Pulmonary artery endothelial cell (primary cell): ENCODE data around the gene CMSS1. TPM values are rescaled to one million over a fixed set of nuclear protein-coding genes. Genes with fewer than 3 reads are reported as not detected.

Experiments
- DNase-seq: peaks from one replicate; pipeline ENCODE4 v3.0.0-alpha.2; 2011; ENCODE audit warnings: low read depth, low spot score
- total RNA-seq: library from RNA; depleted of rRNA; stranded (reverse); fragments of >200 nt; gene quantifications from 2 replicates; pipeline ENCODE4 v1.2.3, GENCODE V29; 2014

The CMSS1 gene
- total RNA-seq, 1 donor from 2014 or later, result 15.0 TPM

DNA sequence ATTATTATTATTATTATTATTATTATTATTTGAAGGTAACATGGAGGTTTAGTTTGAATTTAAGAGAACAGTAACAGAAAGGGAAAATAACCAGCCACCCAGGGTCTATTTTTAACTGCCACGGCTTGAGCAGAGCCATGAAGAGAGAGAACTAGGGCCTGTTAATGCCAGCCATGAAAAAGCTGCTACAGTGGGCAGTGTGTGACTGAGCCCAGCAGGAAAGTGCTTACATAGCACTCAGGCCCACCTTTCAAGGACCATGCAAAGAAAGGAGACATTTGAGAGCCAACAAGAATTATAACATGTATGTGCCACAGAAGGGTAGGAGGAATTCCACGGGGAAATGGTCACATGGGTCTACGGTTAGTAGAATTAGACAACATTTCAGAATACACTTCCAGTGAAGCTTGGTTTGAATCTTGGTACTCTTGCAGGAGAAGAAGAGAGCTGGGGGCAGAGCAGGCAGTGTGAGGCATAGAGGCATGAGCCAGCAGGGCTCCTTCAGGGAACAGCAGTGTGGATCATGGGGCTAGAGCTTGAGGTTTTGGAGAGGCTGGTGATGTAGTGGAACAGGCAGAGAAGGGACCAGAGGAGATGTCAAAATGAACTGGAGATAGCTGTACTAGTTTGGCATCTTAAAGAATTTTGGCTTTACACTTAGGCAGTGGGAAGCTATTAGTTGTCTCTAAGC is 140.7 kb downstream of the CMSS1 start:
- DNase-seq, result no peak

DNA sequence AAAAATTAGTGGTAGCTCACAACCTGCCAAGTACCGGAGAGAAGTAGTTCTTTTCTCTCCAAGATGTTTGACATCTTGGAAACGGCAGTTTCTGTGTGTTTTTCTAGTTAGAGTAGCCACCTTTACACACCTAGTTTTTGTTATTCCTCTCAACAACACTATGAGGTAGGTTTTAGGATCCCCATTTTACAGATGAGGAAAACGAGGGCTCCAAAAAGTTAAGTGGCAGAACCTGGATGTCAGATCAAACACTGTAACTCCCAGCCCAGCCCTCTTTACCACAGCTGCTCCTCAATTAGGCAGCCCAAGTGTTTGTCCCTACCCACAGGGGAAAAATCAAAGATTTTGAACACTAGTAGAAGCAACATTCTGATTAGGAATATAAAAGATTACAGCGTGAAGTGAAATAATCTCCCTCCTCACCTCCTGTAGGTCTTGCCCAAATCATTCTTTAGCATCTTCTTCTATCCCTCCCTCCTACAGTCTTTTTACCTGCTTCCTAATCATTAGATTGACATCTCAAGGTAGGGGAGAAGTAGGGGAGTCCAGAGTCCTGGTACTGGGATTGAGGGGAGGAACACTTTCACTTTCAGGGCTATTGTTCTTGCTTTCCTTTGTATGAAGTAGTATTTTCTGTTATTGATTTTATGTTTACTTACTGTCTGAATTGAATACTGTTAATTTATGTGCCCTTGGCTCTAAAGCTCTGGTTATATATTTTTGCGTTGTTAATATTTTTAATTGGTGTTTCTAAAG is 142.6 kb downstream of the CMSS1 start:
- DNase-seq, result no peak

DNA sequence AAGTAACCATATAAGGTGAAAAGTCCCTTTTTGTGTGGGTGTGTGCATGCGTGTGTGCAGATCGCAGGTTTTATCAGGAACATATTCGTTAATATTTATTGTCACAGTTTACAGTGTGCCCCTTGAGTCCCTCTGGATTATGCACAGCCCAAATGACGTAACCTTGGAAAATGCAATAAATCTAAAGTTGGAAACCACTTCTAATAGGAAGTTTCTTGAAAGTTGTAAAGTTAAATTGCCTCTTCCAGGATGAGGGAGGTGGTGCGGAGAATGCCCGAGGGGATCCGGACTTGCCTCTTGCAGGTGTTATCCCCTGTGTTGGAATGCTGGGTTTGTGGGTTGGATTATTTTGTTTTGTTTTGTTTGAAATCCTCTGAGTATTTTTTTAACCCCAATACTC is 143.3 kb downstream of the CMSS1 start:
- DNase-seq, result no peak

DNA sequence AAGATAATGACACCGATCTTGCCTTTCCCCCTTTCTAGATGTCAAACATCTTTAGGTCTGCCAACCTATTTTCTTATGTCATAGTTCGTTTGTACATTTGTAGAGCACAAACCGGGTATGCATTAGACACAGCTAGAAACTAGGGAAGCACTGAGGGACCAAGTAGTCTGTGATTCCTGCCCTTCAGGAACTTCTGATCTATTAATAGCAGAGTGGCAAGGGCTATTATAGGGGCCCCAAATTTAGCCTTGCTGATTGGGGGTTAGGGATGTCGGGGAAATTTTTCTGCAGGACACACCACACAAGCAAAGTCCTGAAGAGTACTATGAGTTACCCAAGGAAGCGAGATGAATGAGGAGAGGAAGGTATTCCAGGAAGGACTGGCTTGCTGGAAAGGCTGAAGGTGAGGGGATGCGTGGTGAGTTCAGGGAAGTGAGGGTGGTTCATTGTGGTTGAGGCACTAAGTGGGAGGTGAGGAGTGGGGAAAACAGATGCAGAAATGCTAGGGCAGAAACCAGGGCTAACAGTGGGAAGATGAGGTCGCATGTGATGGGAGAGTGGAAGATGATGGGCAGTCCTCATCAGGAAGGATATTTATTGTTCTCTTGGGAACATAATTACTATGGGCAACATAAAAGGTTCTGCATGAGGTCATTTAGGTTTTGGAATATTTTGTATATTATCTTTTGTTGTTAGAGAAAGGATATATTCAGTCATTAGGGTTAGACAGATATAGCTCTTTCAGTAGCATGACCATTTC is 144.3 kb downstream of the CMSS1 start:
- no peak for DNase-seq

DNA sequence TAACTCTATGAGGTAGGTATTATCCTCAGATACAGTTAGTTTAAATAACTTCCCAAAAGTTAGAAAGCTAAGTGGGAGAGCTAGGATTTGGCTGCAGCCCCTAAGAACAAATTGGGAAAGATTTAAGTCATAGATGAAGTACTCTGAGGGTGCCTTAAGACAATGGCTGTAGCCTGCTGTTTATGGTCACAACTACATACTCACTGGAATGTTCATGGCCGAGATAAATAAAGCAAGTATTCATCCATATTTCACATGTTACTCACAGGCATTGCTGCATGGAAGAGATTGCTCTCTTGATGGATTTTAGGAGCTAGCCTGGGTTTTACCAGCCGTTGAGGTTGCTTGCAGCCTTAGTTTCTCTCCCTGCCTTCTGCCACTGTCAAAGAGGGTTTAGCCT is 145.0 kb downstream of the CMSS1 start:
- DNase-seq, result no peak

DNA sequence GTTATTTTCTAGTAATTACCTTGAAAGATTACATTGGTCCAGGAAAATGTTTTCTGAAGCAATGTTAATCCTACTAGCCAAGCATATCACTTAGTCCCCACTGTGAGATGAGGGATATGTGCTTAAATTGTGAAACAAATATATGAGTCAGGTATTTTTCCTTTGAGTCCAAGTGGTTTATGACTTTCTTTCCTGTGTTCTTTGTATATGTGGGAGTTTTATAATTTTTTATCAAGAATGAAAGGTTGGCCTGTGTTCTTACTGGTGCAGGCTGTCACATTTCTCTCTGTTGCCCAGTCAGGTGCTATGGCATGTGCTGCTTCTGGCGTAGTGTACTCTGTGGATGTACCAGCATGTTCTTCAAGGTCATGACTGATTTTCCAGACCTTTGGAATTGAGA is 147.4 kb downstream of the CMSS1 start:
- DNase-seq, result peak; percentile 4

- no peak for DNase-seq
Measured at GRCh38 chr3:99965681-99966408, 148.2 kb downstream of the CMSS1 start.

GRCh38 chr3:99966662-99967416 is 149.2 kb downstream of the CMSS1 start:
- no peak for DNase-seq

DNA sequence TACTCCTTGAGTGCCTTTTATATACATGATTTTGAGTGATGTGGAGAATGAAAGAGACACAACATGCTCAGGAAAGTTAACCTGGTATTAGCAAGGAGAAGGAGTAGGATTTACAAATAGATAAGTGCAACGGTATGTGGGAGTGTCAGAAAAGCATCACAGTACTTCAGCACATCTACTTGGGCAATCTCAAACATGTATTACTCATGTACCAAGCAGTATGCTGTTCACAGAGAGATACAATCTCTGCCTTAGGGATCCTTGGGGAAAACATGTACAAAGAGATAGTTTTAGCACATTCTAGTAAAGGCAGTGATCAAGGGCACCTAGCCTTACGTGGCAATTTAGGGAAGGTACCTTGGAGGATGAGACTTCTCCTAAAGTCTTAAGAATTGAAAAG is 150.1 kb downstream of the CMSS1 start:
- DNase-seq, result no peak

- no peak for DNase-seq
Measured at GRCh38 chr3:99969136-99969535, 151.5 kb downstream of the CMSS1 start.

DNA sequence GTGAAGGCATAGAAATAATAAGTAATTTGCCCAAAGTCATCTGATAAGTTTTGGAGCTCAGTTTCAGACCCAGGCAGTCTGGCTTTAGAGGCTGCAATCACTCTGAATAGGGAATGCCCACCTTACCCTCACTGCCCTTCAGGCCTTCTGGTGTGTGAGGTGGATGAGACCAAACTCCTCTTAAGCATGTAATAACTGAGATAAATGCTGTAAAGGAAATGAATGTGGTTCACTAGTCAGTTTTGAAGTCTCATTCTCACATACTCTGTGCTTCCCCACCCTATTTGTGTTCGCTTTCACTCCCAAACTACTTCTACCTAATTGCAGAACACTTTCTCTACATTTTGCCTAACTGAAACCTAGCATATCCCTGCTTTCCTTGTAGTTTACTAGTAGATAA is 152.5 kb downstream of the CMSS1 start:
- no peak for DNase-seq

- DNase-seq, result no peak
Measured at GRCh38 chr3:99971761-99972160, 154.1 kb downstream of the CMSS1 start.

- DNase-seq, result no peak
Measured at GRCh38 chr3:99972380-99973104, 154.9 kb downstream of the CMSS1 start.

- DNase-seq, result no peak
Measured at GRCh38 chr3:99974989-99975388, 157.3 kb downstream of the CMSS1 start.

DNA sequence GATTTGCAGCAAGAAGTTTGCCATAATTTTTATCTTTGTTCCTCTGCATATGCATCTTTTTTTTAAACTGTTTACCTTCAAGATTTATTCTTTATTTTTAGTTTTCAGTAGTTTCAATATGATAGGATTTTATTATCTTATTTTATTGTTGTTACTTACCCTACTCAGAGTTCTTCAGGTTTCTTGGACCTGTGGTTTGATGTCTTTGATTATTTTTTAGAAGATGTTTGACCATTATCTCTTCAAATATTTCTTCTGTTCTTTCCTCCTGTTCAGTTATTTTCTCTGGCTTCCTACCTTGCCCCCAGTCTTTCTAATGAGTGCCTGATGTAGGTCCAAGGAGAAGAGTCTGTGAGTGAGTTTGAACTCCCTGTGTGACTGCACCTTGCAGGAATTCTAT is 158.9 kb downstream of the CMSS1 start:
- DNase-seq, result no peak

GRCh38 chr3:99978221-99978620 is 160.6 kb downstream of the CMSS1 start:
- no peak for DNase-seq

DNA sequence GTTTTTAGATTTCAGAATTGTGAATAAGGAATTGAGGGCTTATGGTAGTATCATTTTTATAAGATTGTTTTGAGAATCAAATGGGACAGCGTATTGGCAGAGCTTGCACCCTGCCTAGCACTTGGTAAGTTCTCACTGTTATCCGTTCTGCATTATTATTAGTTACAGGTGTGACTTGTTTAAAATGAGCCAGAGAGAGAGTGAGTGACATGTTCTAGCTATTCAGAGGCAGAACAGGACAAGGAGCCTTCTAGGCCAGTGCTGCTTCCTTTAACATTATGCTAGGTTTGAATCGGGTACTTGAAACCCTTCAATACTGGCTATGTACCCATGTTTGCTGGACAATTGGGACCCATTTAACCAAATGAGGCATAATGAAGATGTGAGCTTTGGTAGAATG is 162.9 kb downstream of the CMSS1 start:
- no peak for DNase-seq

DNA sequence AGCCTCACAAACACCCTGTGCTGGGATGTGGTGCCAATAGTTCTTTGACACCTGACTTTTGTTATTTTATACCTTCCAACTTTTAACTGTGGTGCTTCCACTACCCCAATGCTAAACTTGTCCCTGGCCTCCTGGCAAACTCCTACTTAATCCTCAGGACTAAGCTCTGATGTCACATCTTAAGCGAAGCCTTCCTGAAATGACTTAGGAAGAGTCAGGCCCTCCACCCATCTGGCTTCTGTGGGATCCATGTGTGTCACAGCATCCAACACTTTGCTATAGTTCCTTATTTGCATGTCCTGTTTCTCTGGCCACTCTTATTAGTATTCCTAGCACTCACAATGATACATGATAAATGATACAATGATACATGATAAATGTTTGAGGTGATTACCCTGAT is 163.5 kb downstream of the CMSS1 start:
- no peak for DNase-seq

DNA sequence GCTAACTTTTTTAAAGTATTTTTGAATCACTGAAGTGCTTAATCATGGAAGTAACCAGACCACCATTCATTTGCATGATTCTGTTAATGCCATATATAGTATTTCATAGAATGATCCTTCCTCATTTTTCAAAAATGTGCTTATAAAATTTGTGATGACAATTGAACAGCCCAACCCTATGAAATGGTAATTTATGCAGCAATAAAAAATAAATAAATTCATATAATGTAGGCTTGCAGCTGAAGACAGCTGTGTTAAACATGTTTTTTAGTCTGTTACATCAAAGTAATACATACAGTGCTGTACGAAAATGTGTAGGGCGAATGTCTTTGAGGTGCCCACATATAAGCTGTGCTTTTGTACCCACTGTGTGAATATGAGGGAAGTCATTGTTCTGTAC is 165.0 kb downstream of the CMSS1 start:
- DNase-seq, result no peak

DNA sequence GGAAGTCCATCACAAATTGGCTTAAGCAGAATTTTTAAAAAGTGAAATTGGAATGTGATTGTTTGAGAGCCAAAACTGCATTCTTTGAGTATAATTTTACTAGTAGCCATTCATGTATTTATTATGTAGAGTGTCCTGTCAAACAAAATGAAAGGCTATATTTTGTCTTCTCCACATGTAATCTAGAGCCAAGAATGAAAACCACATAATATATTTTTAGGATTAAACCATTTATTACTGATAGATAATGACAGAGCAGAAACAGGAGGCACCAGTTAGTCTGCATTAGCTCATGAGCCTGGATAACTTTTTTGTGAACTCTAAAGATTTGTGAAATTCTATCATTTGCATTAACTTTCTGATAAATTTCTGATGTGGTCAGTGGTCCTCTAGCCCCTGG is 166.5 kb downstream of the CMSS1 start:
- no peak for DNase-seq
